Skin of body (tissue), 3 donors: Measurements from ENCODE around the gene GSTO1. TPM values are rescaled to one million over a fixed set of nuclear protein-coding genes. Genes with fewer than 3 reads are reported as not detected.

Experiments
- DNase-seq: peaks from one replicate; lab custom pipeline; 2025; lab: John Stamatoyannopoulos, UW
- small RNA-seq: library from RNA; depleted of rRNA; stranded (forward); fragments of <200 nt; gene quantifications from one replicate; pipeline ENCODE3, GENCODE V24; 2014; ENCODE audit warnings: low replicate concordance
- total RNA-seq: library from RNA; depleted of rRNA; stranded (reverse); fragments of >200 nt; gene quantifications from one replicate; pipeline ENCODE4 v1.2.3, GENCODE V29; 2014

The GSTO1 gene
- total RNA-seq, 1 donor from 2014 or later, result 46.6 TPM

DNA sequence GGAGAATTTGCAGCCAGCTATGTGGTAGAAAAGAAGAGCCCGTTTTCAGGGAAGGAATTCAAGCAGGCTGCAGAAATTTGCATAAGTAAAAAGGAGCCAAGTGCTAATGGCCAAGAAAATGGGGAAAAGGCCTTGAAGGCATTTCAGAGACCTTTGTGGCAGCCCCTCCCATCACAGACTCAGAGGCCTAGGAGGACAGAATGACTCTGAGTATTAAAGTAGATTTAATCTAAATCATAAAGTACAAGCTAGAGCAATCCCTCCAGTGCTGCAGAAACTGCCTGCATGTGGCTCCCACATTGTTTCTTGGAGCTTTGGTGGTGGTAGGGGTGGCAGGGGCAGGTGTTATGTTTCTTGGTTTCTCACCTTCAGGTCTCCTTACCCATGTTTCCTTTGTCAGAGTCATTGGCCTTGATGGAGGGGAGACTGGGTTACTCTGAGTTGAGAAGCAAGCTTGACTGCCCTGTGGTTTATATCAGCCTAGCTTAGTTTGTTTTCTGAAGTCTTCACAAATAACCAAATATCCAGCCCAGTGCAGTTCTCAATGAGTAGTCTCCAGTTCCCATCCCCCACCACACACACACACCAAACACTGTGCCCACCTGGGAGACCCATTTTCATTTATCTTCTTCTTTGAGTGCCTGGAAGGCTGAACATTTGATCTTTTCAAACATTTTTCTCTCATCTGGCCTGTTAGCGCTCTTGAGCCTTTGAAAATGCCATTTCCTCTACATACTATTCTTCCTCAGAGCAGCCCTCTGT is 49.1 kb downstream of the GSTO1 start:
- no peak for DNase-seq

DNA sequence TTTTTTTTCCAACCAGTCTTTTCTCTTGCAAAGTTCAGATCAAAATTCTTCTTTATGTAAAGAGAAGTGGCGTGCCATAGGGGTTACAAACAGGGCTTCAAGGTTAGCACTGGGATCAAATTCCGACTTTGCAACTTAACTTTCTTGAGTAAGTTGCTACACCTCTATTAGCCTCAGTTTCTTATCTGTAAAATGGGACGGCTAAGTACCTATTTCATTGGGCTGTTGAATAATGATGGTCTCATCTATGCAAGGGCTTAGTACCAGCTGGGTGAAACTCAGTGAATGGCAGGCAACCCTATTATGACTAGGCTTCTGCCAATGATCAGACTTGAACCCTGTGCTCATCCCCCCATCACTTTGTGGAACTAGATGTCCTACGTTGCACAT is 49.7 kb downstream of the GSTO1 start:
- no peak for DNase-seq

DNA sequence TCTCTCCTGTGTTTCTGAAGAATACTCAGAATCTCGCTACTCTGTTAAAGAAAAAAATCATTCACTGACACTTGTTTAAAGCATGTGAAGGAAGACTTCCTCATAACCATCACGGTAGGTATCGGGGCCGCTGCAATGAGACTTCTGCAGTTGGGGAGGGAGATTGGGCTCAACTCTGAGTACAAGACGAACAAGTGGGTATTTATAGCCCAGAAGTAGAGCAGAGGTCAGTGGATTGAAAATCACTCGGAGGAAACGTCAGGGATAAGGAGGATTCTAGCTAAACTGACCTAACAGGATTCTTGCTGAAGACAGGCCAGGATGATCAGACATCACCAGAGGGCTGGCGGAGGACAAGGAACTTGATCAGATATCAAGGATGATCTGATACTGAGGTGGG is 50.2 kb downstream of the GSTO1 start:
- DNase-seq, result no peak

DNA sequence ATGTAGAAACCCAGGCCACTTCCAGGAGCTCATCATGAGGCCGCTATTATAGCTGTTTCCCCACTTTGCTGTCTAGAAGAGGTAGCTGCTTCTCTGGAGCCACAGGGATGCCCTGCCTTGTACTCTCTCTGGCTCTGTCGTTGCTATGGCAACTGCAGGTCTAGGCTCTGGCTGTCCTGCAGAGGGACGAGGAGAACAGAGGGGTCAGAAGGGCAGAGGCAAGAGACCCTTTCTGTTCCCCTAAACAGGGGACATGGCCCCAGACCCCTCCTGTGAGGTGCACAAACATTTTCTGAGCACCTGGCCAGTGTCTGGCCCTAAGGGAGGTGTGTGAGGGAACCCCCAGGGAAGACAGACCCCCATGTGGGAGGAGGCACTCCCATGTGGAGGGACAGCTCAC is 52.2 kb downstream of the GSTO1 start:
- DNase-seq, result no peak

DNA sequence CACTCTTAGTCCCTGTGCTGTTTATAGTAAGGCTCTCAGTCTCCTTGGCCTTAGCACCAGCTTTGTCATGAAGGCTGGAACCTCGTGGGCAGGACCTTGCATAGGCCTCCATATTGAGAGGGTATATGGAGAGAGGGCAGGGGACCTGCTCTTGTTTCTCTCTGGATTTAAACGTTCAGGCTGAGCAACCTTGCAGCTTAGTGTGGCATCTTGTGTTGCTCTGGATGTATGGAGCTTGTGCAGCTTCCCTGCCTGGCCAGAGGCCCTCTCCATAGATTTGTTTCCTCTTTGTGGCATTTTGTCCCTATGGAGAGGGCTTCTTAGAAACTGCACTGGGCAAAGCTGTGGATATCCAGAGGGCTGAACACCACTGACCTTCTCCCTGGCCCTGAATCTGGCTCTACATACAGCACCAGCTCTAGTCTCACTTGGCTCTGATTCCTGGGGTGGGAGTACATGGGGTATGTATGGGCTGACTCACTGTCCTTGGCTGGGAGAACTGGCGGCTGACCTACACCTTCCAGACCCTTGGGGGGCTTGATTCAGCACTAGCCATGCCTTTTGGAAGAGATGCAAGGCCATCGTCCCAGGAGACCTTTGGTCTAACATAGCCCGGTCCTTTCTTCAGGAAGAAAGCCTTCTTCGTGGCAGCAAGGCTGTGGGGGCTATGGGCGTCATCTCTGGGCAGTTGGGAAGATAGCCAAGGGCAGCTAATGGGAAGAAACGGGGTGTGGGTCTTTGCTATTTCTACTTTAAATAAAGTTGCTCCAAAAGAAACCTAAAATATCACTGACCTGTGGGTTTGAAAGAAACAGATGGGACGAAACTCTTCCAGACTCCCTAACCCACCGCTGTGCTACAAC is 53.1 kb downstream of the GSTO1 start:
- no peak for DNase-seq

DNA sequence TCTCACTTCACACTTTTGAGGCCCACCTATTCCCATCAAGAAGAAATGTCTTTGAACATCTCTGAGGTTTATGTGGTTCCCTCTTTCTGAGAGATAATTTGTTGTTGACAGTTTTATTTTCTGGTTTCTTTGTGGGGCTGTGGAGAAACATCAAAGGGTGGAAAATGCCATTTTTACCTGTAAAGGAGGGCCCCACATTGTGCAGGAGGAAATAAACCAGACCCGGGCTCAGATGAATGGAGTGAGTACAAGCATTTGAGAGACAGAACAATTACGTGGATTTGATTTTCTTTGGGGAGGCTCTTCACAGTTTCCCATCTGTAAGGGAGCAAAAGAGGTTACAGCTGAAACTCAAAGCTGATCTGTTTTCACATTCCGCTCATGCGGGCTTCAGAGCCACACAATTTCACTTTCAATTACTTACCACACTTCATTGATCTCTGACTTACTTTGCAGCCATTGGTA is 53.8 kb downstream of the GSTO1 start:
- no peak for DNase-seq

DNA sequence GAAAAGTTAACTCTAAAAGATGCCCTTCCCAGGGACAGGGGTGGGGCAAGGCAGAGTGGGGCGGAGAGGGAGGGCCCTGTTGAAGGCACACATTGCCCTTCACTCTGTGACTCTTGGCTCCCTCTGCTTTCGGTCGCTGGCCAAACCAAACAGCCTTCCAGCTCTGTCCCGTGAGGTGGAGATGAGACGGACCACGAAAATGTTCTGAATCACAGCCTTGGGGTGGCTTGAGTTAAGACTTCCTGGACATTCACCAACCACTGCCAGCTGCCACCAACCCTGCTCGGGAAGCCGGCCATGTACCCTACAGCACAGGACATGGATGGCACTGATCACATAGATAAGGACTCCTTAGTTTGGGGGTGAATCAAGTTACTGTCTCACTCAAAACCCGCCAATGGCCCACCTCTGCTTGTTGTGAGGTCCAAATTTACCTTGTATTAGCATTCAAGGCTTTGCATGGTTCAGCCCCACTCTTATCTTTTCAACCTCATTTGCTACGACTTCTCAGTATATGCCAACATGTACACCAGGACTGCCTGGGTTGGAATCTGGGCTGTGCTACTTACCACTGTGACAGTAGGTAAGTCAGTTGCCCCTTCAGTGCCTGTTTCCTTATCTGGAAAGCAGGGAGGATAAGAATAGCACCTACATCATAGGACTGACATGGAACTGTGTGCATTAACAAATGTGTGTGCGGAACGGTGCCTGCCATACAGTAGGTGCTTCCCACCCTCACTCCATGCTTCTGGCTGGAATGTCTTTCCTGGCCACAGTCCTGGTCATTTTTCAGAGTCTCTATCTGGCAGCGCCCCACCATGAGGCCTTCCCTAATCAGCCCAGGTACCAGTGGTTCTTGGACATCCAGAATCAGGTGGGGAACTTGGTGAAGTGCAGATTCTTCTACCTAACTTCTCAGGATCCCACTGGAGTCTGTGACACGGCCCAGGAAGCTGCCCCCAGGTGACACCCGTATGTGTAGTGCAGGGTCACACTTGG is 55.6 kb downstream of the GSTO1 start:
- DNase-seq, result no peak

DNA sequence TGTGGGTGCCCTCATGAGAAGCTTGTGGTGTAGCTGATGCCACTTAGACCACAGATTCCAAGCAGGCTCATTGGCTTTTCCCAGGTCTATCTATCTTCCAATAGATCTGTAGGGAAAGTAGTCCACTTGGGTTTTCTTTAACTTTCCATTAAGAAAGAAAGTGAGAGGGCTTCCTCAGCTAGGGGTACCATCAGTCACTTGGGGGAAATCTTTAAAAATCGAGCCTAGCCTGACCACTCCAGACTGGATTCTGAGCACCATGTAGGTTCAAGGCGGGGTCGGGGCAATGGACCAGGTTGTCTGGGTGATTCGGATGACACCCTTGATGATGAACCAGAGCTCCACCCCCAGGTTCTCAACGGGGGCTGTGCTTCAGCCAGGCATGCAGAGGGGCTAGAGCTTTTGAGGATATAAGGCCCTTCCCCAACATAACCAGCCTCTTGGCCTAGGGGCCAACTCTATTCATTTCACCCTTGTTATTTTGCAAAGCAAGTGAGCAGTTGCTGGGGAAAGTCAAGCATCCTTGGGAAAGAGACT is 56.6 kb downstream of the GSTO1 start:
- DNase-seq, result no peak

DNA sequence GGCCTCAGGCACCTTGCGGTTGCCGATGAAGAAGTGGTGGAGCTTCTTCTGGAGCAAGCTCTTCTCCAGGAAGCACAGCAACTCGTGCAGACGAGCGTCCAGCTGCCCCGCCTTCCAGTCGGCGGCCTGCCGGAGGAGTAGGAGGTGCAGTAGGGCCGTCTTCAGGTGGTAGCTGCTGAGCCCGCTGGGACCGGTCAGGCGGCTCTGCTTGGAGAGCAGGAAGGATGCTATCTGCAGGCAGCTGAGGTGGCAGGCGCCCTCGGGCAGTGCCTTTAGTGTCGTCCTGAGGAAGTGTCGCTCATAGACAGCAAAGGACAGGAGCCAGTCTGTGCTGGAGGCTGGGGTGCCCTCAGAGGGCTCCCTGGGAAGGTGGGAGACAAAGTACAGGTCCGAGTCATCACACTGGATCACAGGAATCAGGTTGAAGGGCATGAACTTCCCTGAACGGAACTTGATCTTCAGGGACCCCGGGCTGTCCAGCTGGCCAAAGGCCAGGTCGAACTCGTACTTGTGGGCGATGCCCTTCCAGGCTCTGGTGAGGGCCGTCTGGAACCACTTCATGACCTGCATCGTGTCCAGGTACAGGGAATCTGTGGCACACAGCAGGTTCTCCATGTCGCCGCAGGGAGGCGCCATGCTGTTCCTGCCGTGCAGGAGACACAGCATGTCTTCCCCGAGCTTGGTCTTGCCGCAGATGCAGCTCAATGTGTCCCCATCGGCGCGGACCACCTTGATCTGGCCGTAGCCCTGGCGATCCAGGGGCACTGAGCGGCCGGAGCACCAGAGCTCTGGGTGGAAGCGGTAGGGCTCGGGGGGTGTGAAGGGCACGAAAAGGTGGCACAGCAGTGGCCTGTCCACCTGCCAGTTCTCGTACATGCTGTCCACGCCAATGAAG is 60.1 kb downstream of the GSTO1 start:
- DNase-seq, result no peak

DNA sequence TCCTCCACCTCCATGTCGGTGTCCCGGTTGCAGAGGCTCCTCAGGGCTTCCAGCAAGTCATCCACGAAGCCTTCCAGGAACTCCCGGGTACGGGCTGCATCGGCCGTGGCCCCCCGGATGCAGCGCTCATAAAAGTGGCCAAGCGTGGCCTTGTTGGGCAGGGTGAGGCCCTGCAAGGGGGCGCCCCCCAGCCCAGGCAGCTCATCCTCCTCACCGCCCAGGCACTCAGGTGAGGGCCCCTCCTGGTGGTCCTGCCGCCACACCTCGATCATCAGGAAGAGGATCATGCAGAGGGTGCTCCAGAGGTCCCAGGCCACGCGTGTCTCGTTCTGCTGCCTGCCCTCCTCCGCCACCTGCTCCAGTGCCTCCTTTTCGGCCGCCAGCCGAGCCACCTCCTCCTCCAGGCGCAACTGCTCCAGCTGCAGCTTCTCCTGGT is 60.8 kb downstream of the GSTO1 start:
- DNase-seq, result no peak

DNA sequence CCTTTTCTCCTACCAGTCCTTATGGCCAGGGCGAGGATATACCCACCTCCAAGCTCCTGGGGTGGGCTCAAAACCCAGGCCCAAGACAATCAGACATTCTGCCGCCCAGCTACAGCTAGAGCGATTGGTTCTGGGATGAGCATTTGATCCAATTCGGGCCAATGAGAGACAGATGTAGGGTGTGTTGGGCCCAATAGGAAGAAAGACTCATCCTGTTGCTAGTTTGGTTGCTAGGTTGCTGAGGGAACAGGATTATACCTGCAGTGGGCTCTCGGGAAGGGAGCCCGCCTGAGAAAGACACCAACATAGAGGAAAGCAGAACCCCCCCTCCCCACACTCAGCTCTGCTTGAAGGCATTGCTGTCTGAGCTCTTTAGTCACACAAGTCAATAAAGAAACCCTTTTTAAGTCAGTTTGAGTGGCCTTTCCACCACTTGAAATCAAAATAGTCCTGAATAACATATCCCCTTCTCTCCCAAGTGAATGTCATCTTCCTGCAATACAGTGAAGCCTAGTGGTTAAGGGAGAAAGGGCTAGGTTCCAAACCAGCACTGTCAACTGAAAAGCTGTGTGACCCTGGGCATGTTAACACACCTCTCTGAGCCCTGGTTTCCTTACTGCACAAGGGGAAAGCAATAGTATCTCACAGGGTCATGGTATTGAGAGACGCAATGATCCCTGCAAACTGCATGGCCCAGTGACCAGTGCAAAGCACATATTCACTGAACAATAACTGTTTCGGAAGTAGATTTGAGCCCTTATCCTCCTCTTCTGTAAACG is 61.8 kb downstream of the GSTO1 start:
- no peak for DNase-seq

Small RNA genes lying within 50 kb of the gene (small RNA-seq; reads per million reads assigned to genes)
- gene MIR4482 (not detected), gene MIR609 (not detected)

Other genes with a start within 250 kb of the GSTO1 start
- gene COL17A1, start 169.0 kb upstream of the GSTO1 start, total RNA-seq, result 128 TPM
- gene SFR1, start 132.7 kb upstream of the GSTO1 start, total RNA-seq, result 5.6 TPM
- gene CFAP43, start 22.5 kb upstream of the GSTO1 start, total RNA-seq, result 1.6 TPM
- 6.3 TPM for gene GSTO2, start 14.3 kb downstream of the GSTO1 start, total RNA-seq
- 13.0 TPM for gene ITPRIP, start 83.6 kb downstream of the GSTO1 start, total RNA-seq
- gene CFAP58, start 98.9 kb downstream of the GSTO1 start, total RNA-seq, result 0.39 TPM